D721Med (cell line): Measurements from ENCODE around the gene KCTD3.

ENCODE experiments used
- DNase-seq: peaks from one replicate; pipeline ENCODE4 v3.0.0; 2011; ENCODE audit warnings: low spot score; ENCODE audit not compliant: insufficient read length
- FAIRE-seq: peaks from 2 replicates; lab custom pipeline; 2011; peaks lifted over from hg19 to GRCh38; lab: Jason Lieb, UNC
- TF ChIP-seq, protein P1 (sequence below): IDR thresholded peaks from 2 replicates; pipeline ENCODE4 v1.5.1; 2012; ENCODE audit warnings: mild to moderate bottlenecking, control low read depth; ENCODE audit not compliant: insufficient read depth; ENCODE audit errors: missing control alignments

KCTD3 gene

GRCh38 chr1:215569986-215570824 lies 3.1 kb downstream of the KCTD3 start:
- TF ChIP-seq, protein P1, sequence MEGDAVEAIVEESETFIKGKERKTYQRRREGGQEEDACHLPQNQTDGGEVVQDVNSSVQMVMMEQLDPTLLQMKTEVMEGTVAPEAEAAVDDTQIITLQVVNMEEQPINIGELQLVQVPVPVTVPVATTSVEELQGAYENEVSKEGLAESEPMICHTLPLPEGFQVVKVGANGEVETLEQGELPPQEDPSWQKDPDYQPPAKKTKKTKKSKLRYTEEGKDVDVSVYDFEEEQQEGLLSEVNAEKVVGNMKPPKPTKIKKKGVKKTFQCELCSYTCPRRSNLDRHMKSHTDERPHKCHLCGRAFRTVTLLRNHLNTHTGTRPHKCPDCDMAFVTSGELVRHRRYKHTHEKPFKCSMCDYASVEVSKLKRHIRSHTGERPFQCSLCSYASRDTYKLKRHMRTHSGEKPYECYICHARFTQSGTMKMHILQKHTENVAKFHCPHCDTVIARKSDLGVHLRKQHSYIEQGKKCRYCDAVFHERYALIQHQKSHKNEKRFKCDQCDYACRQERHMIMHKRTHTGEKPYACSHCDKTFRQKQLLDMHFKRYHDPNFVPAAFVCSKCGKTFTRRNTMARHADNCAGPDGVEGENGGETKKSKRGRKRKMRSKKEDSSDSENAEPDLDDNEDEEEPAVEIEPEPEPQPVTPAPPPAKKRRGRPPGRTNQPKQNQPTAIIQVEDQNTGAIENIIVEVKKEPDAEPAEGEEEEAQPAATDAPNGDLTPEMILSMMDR, result no peak
- no peak for FAIRE-seq
- no peak for DNase-seq

DNA sequence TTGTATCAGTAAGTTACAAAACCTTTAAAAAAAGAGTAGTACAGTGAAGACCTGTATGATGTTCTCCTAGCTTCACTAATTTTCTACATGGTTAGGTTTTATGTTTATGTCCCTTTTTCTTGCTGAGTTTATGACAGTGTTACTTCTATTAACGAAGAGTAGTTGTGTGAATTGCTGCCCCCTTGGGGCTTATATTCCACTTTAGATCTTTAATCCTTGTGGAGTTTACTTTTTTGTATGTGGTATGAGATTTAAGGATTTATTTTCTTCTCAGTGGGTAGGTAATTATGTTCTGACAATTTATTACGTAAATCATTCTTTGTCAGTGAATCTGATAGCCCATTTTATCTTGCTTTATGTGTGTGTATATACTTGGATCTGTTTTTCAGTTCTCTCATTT lies 14.8 kb downstream of the KCTD3 start:
- TF ChIP-seq, protein P1, result peak; percentile 10
- DNase-seq (no peak), FAIRE-seq (peak; percentile 86)

DNA sequence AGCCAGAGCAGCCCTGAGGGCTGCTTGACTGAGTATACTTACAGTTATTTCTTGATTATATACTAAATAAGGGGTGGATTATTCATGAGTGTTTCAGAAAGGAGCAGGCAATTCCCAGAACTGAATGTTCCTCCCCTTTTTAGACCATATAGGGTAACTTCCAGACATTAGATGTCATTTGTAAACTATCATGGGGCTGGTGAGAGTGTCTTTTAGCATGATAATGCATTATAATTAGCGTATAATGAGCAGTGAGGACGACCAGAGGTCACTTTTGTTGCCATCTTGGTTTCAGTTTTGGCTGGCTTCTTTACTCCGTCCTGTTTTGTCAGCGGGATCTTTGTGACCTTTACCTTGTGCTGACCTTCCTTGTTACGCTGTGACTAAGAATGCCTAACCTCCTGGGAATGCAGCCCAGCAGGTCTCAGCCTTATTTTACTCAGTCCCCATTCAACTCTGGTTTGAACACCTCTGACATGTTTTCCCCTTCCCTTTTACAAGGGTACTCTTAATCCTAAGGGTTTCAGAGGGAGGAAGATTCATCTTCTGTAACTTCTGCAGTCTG lies 16.2 kb downstream of the KCTD3 start:
- TF ChIP-seq, protein P1, result no peak
- FAIRE-seq, result peak; percentile 35
- no peak for DNase-seq

DNA sequence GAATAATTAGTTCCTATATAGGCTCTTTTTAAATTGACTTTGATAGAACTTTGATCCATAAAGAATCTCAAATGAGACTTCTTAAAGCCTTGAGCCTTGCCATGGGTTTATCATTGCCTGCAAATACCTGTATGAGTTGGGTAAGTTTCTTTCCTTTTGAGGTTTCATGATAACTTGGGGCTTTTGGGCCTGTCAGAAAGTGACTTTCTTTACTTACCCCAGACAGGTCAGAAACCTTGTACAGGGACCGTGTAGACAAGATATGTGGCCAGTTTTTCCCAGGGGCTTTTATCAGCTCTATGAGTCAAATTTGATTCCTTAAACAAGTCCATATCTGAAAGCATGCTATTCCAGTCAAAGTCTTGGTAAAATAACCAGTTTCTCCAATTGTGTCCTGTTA lies 17.3 kb downstream of the KCTD3 start:
- TF ChIP-seq, protein P1, result no peak

GRCh38 chr1:215589650-215590435 lies 22.7 kb downstream of the KCTD3 start:
- FAIRE-seq (peak; percentile 88), DNase-seq (no peak)
- TF ChIP-seq, protein P1, result no peak

More for the DNA sequence above, 17.3 kb downstream of the KCTD3 start:
- no peak for DNase-seq
- peak; percentile 11 for FAIRE-seq

DNA sequence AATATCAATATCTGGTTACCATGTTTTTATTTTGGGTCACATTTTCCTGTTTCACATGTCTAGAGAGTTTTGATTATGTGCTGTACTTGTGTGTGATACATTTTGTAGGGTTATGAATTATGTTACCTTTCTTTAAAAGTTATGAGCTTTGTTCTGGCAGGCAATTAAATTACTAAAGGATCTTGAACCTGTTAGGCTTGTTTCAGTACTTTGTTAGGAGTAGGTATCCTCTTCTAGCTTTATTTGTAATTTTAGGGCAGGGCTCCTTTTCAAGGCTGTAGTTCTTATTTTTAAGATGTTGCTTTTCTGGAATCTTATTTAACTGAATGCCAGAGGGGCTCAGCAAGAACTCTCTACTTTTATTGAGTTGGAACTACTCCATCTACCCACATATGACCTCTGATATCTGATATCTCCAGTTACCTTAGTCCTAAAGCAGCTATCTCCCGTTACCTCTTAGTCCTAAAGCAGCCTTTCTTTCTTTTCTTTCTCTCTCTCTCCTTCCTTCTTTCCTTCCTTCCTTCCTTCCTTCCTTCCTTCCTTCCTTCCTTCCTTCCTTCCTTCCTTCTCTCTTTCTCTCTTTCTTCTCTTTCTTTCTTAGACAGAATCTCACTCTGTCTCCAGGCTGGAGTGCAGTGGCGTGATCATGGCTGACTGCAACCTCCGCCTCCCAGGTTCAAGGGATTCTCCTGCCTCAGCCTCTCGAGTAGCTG lies 23.8 kb downstream of the KCTD3 start:
- TF ChIP-seq, protein P1, result no peak
- no peak for DNase-seq
- peak; percentile 74 for FAIRE-seq
